Astrocyte (in vitro differentiated cells and primary cell): ENCODE measurements around the gene NOC2L. TPM values are rescaled to one million over a fixed set of nuclear protein-coding genes. Genes with fewer than 3 reads are reported as not detected.

Source experiments
- DNase-seq: peaks from one replicate; pipeline ENCODE4 v3.0.0-alpha.2; 2010; ENCODE audit warnings: low read depth
- FAIRE-seq: peaks from 2 replicates; lab custom pipeline; 2011; peaks lifted over from hg19 to GRCh38; lab: Jason Lieb, UNC
- H2AFZ ChIP-seq: 2 replicates; pipeline ENCODE4 v1.6.0; 2012; ENCODE audit warnings: low read depth, low read length, inconsistent platforms
- H3K27ac ChIP-seq: 2 replicates; pipeline ENCODE4 v1.5.1; 2011; ENCODE audit warnings: low read depth, low read length, inconsistent platforms
- H3K27me3 ChIP-seq: 2 replicates; pipeline ENCODE4 v1.6.0; 2011; ENCODE audit warnings: low read length, inconsistent platforms; ENCODE audit not compliant: insufficient read depth
- H3K36me3 ChIP-seq: 2 replicates; pipeline ENCODE4 v1.5.1; 2011; ENCODE audit warnings: low read length, inconsistent platforms; ENCODE audit not compliant: insufficient read depth
- H3K4me1 ChIP-seq: 2 replicates; pipeline ENCODE4 v1.5.1; 2011; ENCODE audit warnings: low read length, inconsistent platforms; ENCODE audit not compliant: insufficient read depth
- H3K4me2 ChIP-seq: 2 replicates; pipeline ENCODE4 v1.6.0; 2012; ENCODE audit warnings: low read length, inconsistent platforms
- H3K4me3 ChIP-seq: 2 replicates; pipeline ENCODE4 v1.5.1; 2011; ENCODE audit warnings: low read depth, mild to moderate bottlenecking, low read length, inconsistent platforms; ENCODE audit not compliant: insufficient read depth
- H3K79me2 ChIP-seq: 2 replicates; pipeline ENCODE4 v1.6.0; 2012; ENCODE audit warnings: mild to moderate bottlenecking, low read length, inconsistent platforms; ENCODE audit not compliant: insufficient read depth
- H3K9ac ChIP-seq: 2 replicates; pipeline ENCODE4 v1.6.0; 2012; ENCODE audit warnings: mild to moderate bottlenecking, low read length, inconsistent platforms
- H3K9me3 ChIP-seq: 2 replicates; pipeline ENCODE4 v1.5.1; 2012; ENCODE audit warnings: low read depth, mild to moderate bottlenecking, low read length, inconsistent platforms; ENCODE audit not compliant: insufficient read depth
- H4K20me1 ChIP-seq: 2 replicates; pipeline ENCODE4 v1.6.0; 2012; ENCODE audit warnings: low read length, inconsistent platforms; ENCODE audit not compliant: insufficient read depth
- H3K27ac Mint-ChIP-seq: one replicate; pipeline ENCODE4 v1.8.0; 2021; ENCODE audit warnings: mild to moderate bottlenecking, mixed read lengths; ENCODE audit not compliant: unreplicated experiment
- H3K27me3 Mint-ChIP-seq: one replicate; pipeline ENCODE4 v1.8.0; 2021; ENCODE audit warnings: low read depth, mixed read lengths; ENCODE audit not compliant: unreplicated experiment
- H3K36me3 Mint-ChIP-seq: one replicate; pipeline ENCODE4 v1.8.0; 2021; ENCODE audit warnings: low read depth, mixed read lengths; ENCODE audit not compliant: unreplicated experiment
- H3K4me1 Mint-ChIP-seq: one replicate; pipeline ENCODE4 v1.8.0; 2021; ENCODE audit warnings: low read depth, mixed read lengths; ENCODE audit not compliant: unreplicated experiment
- H3K4me3 Mint-ChIP-seq: one replicate; pipeline ENCODE4 v1.8.0; 2021; ENCODE audit warnings: mild to moderate bottlenecking, moderate library complexity, mixed read lengths; ENCODE audit not compliant: unreplicated experiment
- H3K9me3 Mint-ChIP-seq: one replicate; pipeline ENCODE4 v1.8.0; 2021; ENCODE audit warnings: mild to moderate bottlenecking, mixed read lengths; ENCODE audit not compliant: unreplicated experiment
- EZH2 ChIP-seq: IDR thresholded peaks from 2 replicates; pipeline ENCODE4 v1.6.1; 2012; ENCODE audit warnings: mild to moderate bottlenecking, low read length, inconsistent platforms; ENCODE audit not compliant: insufficient read depth
- total RNA-seq: library from RNA; stranded (reverse); gene quantifications from 2 replicates; pipeline ENCODE4 v1.2.1, GENCODE V29; 2021
- TF ChIP-seq, protein P1 (sequence below): IDR thresholded peaks from 2 replicates; pipeline ENCODE4 v1.5.1; 2011; ENCODE audit warnings: low read depth, mild to moderate bottlenecking, inconsistent platforms, low read length, moderate library complexity; ENCODE audit not compliant: insufficient read depth

NOC2L gene
- total RNA-seq, 1 donor from 2014 or later, result 91.4 TPM

DNA sequence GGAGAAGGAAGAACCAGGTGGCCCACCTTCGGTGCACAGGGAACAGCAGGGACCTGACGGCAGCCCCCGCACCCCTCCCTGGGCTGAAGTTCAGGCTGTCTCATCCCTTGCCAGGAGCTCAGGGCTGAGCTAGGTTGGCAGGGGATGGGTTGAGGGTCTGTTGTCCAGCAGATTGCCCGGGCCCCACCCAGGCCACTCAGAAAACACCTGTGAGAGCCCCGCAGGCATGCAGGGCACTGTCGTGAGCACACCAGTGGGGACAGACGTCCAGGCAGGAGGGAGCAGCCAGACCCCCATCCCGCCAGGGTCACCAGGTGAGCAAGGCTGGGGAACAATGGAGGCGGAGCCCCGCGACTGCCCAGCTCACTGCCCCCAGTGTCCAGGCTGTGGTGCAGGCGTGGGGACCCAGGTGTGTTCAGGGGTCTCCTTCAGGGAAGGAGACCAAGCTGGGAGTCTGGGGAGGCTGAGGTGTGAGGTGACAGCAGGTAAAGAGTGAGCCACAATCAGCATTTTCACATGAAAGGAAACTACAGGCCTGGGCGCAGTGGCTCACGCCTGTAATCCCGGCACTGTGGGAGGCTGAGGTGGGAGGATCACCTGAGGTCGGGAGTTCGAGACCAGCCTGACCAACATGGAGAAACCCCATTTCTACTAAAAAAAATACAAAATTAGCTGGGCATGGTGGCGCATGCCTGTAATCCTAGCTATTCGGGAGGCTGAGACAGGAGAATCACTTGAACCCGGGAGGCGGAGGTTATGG is 44.7 kb downstream of the NOC2L start:
- Mint-ChIP-seq H3K4me1 (peaks cover 4% of the 10 kb centered on the region), H3K27me3 (peaks cover 60% of the 10 kb centered on the region), H3K36me3 (no peaks in the 10 kb centered on the region), H3K9me3 (no peaks in the 10 kb centered on the region), H3K4me3 (no peak overlapping the region), H3K27ac (no peak overlapping the region)
- Histone ChIP-seq H3K9ac (no peak overlapping the region), H4K20me1 (peaks cover 3% of the 10 kb centered on the region), H3K4me1 (peaks cover 14% of the 10 kb centered on the region), H3K27me3 (peaks cover 25% of the 10 kb centered on the region), H3K4me2 (no peak overlapping the region), H3K9me3 (no peaks in the 10 kb centered on the region), H2AFZ (no peak overlapping the region), H3K4me3 (no peak overlapping the region), H3K79me2 (no peaks in the 10 kb centered on the region), H3K36me3 (no peaks in the 10 kb centered on the region), H3K27ac (no peak overlapping the region)
- DNase-seq (no peak), FAIRE-seq (no peak)
- TF ChIP-seq, protein P1, sequence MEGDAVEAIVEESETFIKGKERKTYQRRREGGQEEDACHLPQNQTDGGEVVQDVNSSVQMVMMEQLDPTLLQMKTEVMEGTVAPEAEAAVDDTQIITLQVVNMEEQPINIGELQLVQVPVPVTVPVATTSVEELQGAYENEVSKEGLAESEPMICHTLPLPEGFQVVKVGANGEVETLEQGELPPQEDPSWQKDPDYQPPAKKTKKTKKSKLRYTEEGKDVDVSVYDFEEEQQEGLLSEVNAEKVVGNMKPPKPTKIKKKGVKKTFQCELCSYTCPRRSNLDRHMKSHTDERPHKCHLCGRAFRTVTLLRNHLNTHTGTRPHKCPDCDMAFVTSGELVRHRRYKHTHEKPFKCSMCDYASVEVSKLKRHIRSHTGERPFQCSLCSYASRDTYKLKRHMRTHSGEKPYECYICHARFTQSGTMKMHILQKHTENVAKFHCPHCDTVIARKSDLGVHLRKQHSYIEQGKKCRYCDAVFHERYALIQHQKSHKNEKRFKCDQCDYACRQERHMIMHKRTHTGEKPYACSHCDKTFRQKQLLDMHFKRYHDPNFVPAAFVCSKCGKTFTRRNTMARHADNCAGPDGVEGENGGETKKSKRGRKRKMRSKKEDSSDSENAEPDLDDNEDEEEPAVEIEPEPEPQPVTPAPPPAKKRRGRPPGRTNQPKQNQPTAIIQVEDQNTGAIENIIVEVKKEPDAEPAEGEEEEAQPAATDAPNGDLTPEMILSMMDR, result no peak
- no peak for TF ChIP-seq EZH2

DNA sequence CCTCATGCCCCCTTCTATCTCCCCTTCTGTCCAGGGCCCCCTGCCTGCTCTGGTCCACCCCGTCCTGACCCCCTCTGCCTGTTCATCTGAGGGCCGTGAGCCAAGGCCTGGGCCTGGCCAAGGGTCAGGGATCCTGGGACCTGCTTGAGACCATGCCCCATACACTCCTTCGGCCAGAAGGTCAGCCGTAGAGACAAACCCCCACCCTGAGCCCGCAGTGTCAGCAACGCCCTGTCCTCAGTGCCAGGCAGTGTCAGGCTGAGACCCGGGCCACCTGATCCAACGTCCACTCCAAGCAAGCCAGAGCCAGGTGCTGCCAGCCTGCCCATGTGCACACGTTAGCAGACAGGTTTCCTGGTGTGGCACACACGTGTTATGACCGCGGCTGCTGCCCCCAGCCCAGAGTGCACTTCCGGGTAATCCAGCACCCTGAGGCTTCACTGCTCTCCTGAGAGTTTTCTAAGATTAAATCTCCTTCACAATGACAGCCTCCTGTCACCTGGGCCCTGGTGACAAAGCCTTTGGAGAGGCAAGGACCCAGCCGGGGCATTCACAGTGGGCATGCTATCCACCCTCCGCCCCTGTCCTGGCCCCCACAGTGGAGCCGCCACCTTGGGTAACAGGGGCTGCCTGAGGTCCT is 45.4 kb downstream of the NOC2L start:
- Histone ChIP-seq H3K4me2 (no peak overlapping the region), H3K9ac (no peak overlapping the region), H4K20me1 (peaks cover 3% of the 10 kb centered on the region), H2AFZ (no peak overlapping the region), H3K4me1 (peaks cover 14% of the 10 kb centered on the region), H3K9me3 (no peaks in the 10 kb centered on the region), H3K79me2 (no peaks in the 10 kb centered on the region), H3K36me3 (no peaks in the 10 kb centered on the region), H3K27ac (no peak overlapping the region), H3K4me3 (no peak overlapping the region), H3K27me3 (peaks cover 25% of the 10 kb centered on the region)
- Mint-ChIP-seq H3K27me3 (peaks cover 56% of the 10 kb centered on the region), H3K4me1 (peaks cover 4% of the 10 kb centered on the region), H3K4me3 (no peak overlapping the region), H3K9me3 (no peaks in the 10 kb centered on the region), H3K27ac (no peak overlapping the region), H3K36me3 (no peaks in the 10 kb centered on the region)
- no peak for DNase-seq
- FAIRE-seq, result no peak
- no peak for TF ChIP-seq EZH2
- TF ChIP-seq, protein P1, result no peak
